Cortex of kidney (tissue), 1 donor: ENCODE data around the gene TSPO.

Source experiments
- DNase-seq: peaks from one replicate; lab custom pipeline; 2025; lab: John Stamatoyannopoulos, UW

TSPO gene

GRCh38 chr22:43159484-43160178, 8.3 kb downstream of the TSPO start:
- no peak for DNase-seq

- no peak for DNase-seq
Observed at GRCh38 chr22:43160497-43161126, 9.3 kb downstream of the TSPO start.

GRCh38 chr22:43162412-43163150, 11.2 kb downstream of the TSPO start:
- no peak for DNase-seq

GRCh38 chr22:43163241-43163795, 12.0 kb downstream of the TSPO start:
- DNase-seq = no peak

GRCh38 chr22:43164636-43165035, 13.3 kb downstream of the TSPO start:
- DNase-seq = no peak

GRCh38 chr22:43166132-43166930, 15.0 kb downstream of the TSPO start:
- no peak for DNase-seq

- DNase-seq = no peak
Observed at GRCh38 chr22:43167001-43167589, 15.7 kb downstream of the TSPO start.

- no peak for DNase-seq
Observed at GRCh38 chr22:43168471-43169309, 17.3 kb downstream of the TSPO start.

GRCh38 chr22:43169310-43170130, 18.2 kb downstream of the TSPO start:
- DNase-seq = no peak

GRCh38 chr22:43170131-43170480, 18.7 kb downstream of the TSPO start:
- DNase-seq = no peak

- DNase-seq = no peak
Observed at GRCh38 chr22:43171019-43171491, 19.7 kb downstream of the TSPO start.

- DNase-seq = no peak
Observed at GRCh38 chr22:43171607-43172006, 20.2 kb downstream of the TSPO start.

- no peak for DNase-seq
Observed at GRCh38 chr22:43172191-43172590, 20.8 kb downstream of the TSPO start.

GRCh38 chr22:43173566-43173965, 22.2 kb downstream of the TSPO start:
- no peak for DNase-seq

- no peak for DNase-seq
Observed at GRCh38 chr22:43173976-43174720, 22.8 kb downstream of the TSPO start.

- DNase-seq = no peak
Observed at GRCh38 chr22:43174941-43175531, 23.7 kb downstream of the TSPO start.

GRCh38 chr22:43176090-43176489, 24.7 kb downstream of the TSPO start:
- no peak for DNase-seq

- DNase-seq = no peak
Observed at GRCh38 chr22:43177479-43177878, 26.1 kb downstream of the TSPO start.
